ENCODE data around the gene ST8SIA1. TPM values are rescaled to one million over a fixed set of nuclear protein-coding genes. Genes with fewer than 3 reads are reported as not detected.

The ST8SIA1 gene
- total RNA-seq, 1 donor from 2014 or later, result not detected

- DNase-seq (ENCODE audit: low spot score), result no peak
- no peak for ATAC-seq
These were observed 1.3 kb downstream of the ST8SIA1 start for GRCh38 chr12:22333186-22333712.

- no peak for DNase-seq (ENCODE audit: low spot score)
- no peak for ATAC-seq
These were observed 2.3 kb downstream of the ST8SIA1 start for GRCh38 chr12:22332202-22332601.

GRCh38 chr12:22329621-22330020, 4.9 kb downstream of the ST8SIA1 start:
- DNase-seq (ENCODE audit: low spot score), result no peak
- no peak for ATAC-seq

- ATAC-seq, result no peak
- no peak for DNase-seq (ENCODE audit: low spot score)
These were observed 9.3 kb downstream of the ST8SIA1 start for GRCh38 chr12:22325218-22325617.

GRCh38 chr12:22322091-22322490, 12.4 kb downstream of the ST8SIA1 start:
- ATAC-seq (no peak), DNase-seq (ENCODE audit: low spot score) (no peak)

- DNase-seq (ENCODE audit: low spot score), result no peak
These were observed 12.9 kb downstream of the ST8SIA1 start for GRCh38 chr12:22321638-22322037.

GRCh38 chr12:22321018-22321605, 13.4 kb downstream of the ST8SIA1 start:
- DNase-seq (ENCODE audit: low spot score), result no peak
- ATAC-seq, result no peak

More at GRCh38 chr12:22321638-22322037, 12.9 kb downstream of the ST8SIA1 start:
- ATAC-seq, result peak; percentile 30

- ATAC-seq (no peak), DNase-seq (ENCODE audit: low spot score) (no peak)
These were observed 16.3 kb downstream of the ST8SIA1 start for GRCh38 chr12:22318108-22318737.

GRCh38 chr12:22313963-22314330, 20.6 kb downstream of the ST8SIA1 start:
- no peak for DNase-seq (ENCODE audit: low spot score)
- no peak for ATAC-seq

- DNase-seq (ENCODE audit: low spot score), result no peak
- ATAC-seq, result no peak
These were observed 21.1 kb downstream of the ST8SIA1 start for GRCh38 chr12:22313286-22313962.

- DNase-seq (ENCODE audit: low spot score), result no peak
- ATAC-seq, result no peak
These were observed 22.2 kb downstream of the ST8SIA1 start for GRCh38 chr12:22312336-22312735.

- DNase-seq (ENCODE audit: low spot score) (no peak), ATAC-seq (no peak)
These were observed 23.8 kb downstream of the ST8SIA1 start for GRCh38 chr12:22310709-22311108.

- ATAC-seq, result no peak
- no peak for DNase-seq (ENCODE audit: low spot score)
These were observed 24.2 kb downstream of the ST8SIA1 start for GRCh38 chr12:22310275-22310674.

- DNase-seq (ENCODE audit: low spot score) (no peak), ATAC-seq (no peak)
These were observed 26.7 kb downstream of the ST8SIA1 start for GRCh38 chr12:22307811-22308210.

GRCh38 chr12:22306311-22306710, 28.2 kb downstream of the ST8SIA1 start:
- ATAC-seq (no peak), DNase-seq (ENCODE audit: low spot score) (no peak)

GRCh38 chr12:22304341-22304740, 30.2 kb downstream of the ST8SIA1 start:
- ATAC-seq (no peak), DNase-seq (ENCODE audit: low spot score) (no peak)

GRCh38 chr12:22299294-22299912, 35.1 kb downstream of the ST8SIA1 start:
- DNase-seq (ENCODE audit: low spot score) (no peak), ATAC-seq (no peak)

GRCh38 chr12:22289250-22289649, 45.3 kb downstream of the ST8SIA1 start:
- no peak for ATAC-seq
- DNase-seq (ENCODE audit: low spot score), result no peak

- ATAC-seq, result no peak
- DNase-seq (ENCODE audit: low spot score), result no peak
These were observed 46.5 kb downstream of the ST8SIA1 start for GRCh38 chr12:22287776-22288621.

GRCh38 chr12:22287101-22287500, 47.4 kb downstream of the ST8SIA1 start:
- ATAC-seq (no peak), DNase-seq (ENCODE audit: low spot score) (no peak)

- DNase-seq (ENCODE audit: low spot score) (no peak), ATAC-seq (no peak)
These were observed 47.9 kb downstream of the ST8SIA1 start for GRCh38 chr12:22286569-22286968.
